Endothelial cell of umbilical vein (primary cell): ENCODE data around the gene SOX10. TPM values are rescaled to one million over a fixed set of nuclear protein-coding genes. Genes with fewer than 3 reads are reported as not detected.

ENCODE experiments used
- BruUV-seq: library from RNA; stranded (reverse); fragments of 400-500 nt; replicated peaks from 2 replicates; lab custom pipeline; 2021; lab: Mats Ljungman, UMichigan
- CTCF ChIA-PET: fragments of 300-600, 350-600 bp; sonication (Branson Sonifier 250); formaldehyde crosslinking; loops from one replicate; lab custom pipeline; 2021; ENCODE audit warnings: antibody characterized with exemption, inconsistent platforms; lab: Charles Lee
- POLR2A ChIA-PET: fragments of 300-600, 350-600 bp; sonication (Branson Sonifier 250); formaldehyde crosslinking; loops from one replicate; lab custom pipeline; 2021; ENCODE audit warnings: antibody characterized with exemption, inconsistent platforms; lab: Charles Lee
- DNase-seq: peaks from one replicate; pipeline ENCODE4 v3.0.0-alpha.2; 2011; ENCODE audit warnings: low read depth, low spot score
- FAIRE-seq: peaks from 2 replicates; lab custom pipeline; 2011; peaks lifted over from hg19 to GRCh38; lab: Jason Lieb, UNC
- H2AFZ ChIP-seq: 2 replicates; pipeline ENCODE4 v1.6.0; 2012; ENCODE audit warnings: low read depth, low read length, control low read depth, inconsistent platforms
- H3K27ac ChIP-seq: 2 replicates; pipeline ENCODE4 v1.5.1; 2011; ENCODE audit warnings: low read depth, mild to moderate bottlenecking, control low read depth, low read length, moderate library complexity; ENCODE audit not compliant: insufficient read depth
- H3K27me3 ChIP-seq, 2 experiments: 2 replicates each; pipeline versions ENCODE4 v1.6.0 to v1.6.1; 2011; ENCODE audit warnings: low read length in 2 of 2, mixed read lengths in 1 of 2; ENCODE audit not compliant: control insufficient read depth in 2 of 2, insufficient read depth in 2 of 2
- H3K36me3 ChIP-seq, 2 experiments: 2 replicates in 1 of 2; 3 replicates in 1 of 2; pipeline ENCODE4 v1.5.1; 2011; ENCODE audit warnings: low read length in 2 of 2, mild to moderate bottlenecking in 1 of 2, moderate library complexity in 1 of 2; ENCODE audit not compliant: control insufficient read depth in 2 of 2, insufficient read depth in 2 of 2; ENCODE audit errors: extremely low read depth in 1 of 2
- H3K4me1 ChIP-seq: 3 replicates; pipeline ENCODE4 v1.5.1; 2011; ENCODE audit warnings: mild to moderate bottlenecking, low read length; ENCODE audit not compliant: control insufficient read depth, insufficient read depth; ENCODE audit errors: extremely low read depth
- H3K4me2 ChIP-seq: 2 replicates; pipeline ENCODE4 v1.6.1; 2011; ENCODE audit warnings: low read length, control low read depth, mixed read lengths; ENCODE audit not compliant: insufficient read depth
- H3K4me3 ChIP-seq, 3 experiments: fragments of 200-600 bp in 1 of 3; sonication (generic), shearing (Covaris generic) in 1 of 3; replicated peaks in 1 of 3; 2 replicates each; pipeline ENCODE4 v1.5.1; 2011 to 2016; ENCODE audit warnings: control low read depth in 3 of 3, low read length in 3 of 3, mild to moderate bottlenecking in 2 of 3, inconsistent platforms in 1 of 3, low read depth in 1 of 3, moderate library complexity in 1 of 3; ENCODE audit not compliant: insufficient read depth in 1 of 3
- H3K79me2 ChIP-seq: 2 replicates; pipeline ENCODE4 v1.6.0; 2012; ENCODE audit warnings: low read length, inconsistent platforms; ENCODE audit not compliant: control insufficient read depth, insufficient read depth
- H3K9ac ChIP-seq: replicated peaks from 2 replicates; pipeline ENCODE3; 2011; ENCODE audit warnings: low read length, control low read depth; ENCODE audit not compliant: insufficient read depth; ENCODE audit errors: extremely low read depth
- H3K9me1 ChIP-seq: replicated peaks from 3 replicates; pipeline ENCODE4 v1.6.0; 2011; ENCODE audit warnings: mild to moderate bottlenecking, low read length; ENCODE audit not compliant: control insufficient read depth, insufficient read depth; ENCODE audit errors: extremely low read depth
- H3K9me3 ChIP-seq: replicated peaks from 2 replicates; pipeline ENCODE4 v1.5.1; 2012; ENCODE audit warnings: low read length, inconsistent platforms; ENCODE audit not compliant: control insufficient read depth, insufficient read depth
- H4K20me1 ChIP-seq: replicated peaks from 2 replicates; pipeline ENCODE3; 2011; ENCODE audit warnings: mild to moderate bottlenecking, low read length; ENCODE audit not compliant: control insufficient read depth, insufficient read depth; ENCODE audit errors: extremely low read depth
- EZH2 ChIP-seq: IDR thresholded peaks from 2 replicates; pipeline ENCODE4 v1.6.1; 2012; ENCODE audit warnings: borderline replicate concordance, low read depth, mild to moderate bottlenecking, moderate library complexity, low read length, inconsistent platforms; ENCODE audit not compliant: severe bottlenecking
- FOS ChIP-seq: IDR thresholded peaks from 2 replicates; pipeline ENCODE4 v1.6.1; 2011; ENCODE audit warnings: mild to moderate bottlenecking, low read length, moderate library complexity, borderline replicate concordance; ENCODE audit not compliant: insufficient read depth
- POLR2A ChIP-seq: IDR thresholded peaks from 2 replicates; pipeline ENCODE4 v1.6.1; 2012; ENCODE audit warnings: low read depth, mild to moderate bottlenecking, control low read depth, low read length
- dilution Hi-C: fragments of 300-500 bp; cut with MboI; formaldehyde crosslinking; loops from one replicate; pipeline ENCODE4 v1.15.0; 2019; ENCODE audit warnings: low sequenced_read_pairs; ENCODE audit not compliant: extremely low pct_ligation_motif_present
- intact Hi-C: fragments of 100-400 bp; cut with micrococcal nuclease; formaldehyde crosslinking; loops from one replicate; pipeline ENCODE4 v1.10.0; 2022
- polyA plus RNA-seq, 4 experiments: library from polyadenylated mRNA; depleted of rRNA in 3 of 4; stranded (reverse) in 3 of 4; unstranded in 1 of 4; fragments of >200 nt; gene quantifications; 2 replicates each; pipeline versions ENCODE4 v1.2.1 to v1.2.3, GENCODE V29; 2011 to 2012; ENCODE audit warnings: missing spikeins in 1 of 4
- total RNA-seq: library from RNA; stranded (reverse); gene quantifications from 2 replicates; pipeline ENCODE4 v1.2.3, GENCODE V29; 2021
- TF ChIP-seq, protein P1 (sequence below), 2 donors: IDR thresholded peaks; 1 replicate in 1 of 2; 2 replicates in 1 of 2; pipeline ENCODE4 v1.5.1; 2011; ENCODE audit warnings: low read length in 2 of 2, mild to moderate bottlenecking in 2 of 2, moderate library complexity in 2 of 2, control low read depth in 1 of 2, inconsistent platforms in 1 of 2, low read depth in 1 of 2; ENCODE audit not compliant: insufficient read depth in 1 of 2; ENCODE audit errors: extremely low read depth in 1 of 2

Gene SOX10
- total and polyA plus RNA-seq, 2 donors (not counting 3 experiments of a cell fraction or from before 2014, with no cell fraction given) = not detected

GRCh38 chr22:37982938-37983859, 1.2 kb downstream of the SOX10 start:
- no peaks in the 10 kb centered on the region for H3K4me1 ChIP-seq
- H3K9me3 ChIP-seq = no peaks in the 10 kb centered on the region
- TF ChIP-seq POLR2A = no peak
- TF ChIP-seq FOS = no peak
- TF ChIP-seq, protein P1, sequence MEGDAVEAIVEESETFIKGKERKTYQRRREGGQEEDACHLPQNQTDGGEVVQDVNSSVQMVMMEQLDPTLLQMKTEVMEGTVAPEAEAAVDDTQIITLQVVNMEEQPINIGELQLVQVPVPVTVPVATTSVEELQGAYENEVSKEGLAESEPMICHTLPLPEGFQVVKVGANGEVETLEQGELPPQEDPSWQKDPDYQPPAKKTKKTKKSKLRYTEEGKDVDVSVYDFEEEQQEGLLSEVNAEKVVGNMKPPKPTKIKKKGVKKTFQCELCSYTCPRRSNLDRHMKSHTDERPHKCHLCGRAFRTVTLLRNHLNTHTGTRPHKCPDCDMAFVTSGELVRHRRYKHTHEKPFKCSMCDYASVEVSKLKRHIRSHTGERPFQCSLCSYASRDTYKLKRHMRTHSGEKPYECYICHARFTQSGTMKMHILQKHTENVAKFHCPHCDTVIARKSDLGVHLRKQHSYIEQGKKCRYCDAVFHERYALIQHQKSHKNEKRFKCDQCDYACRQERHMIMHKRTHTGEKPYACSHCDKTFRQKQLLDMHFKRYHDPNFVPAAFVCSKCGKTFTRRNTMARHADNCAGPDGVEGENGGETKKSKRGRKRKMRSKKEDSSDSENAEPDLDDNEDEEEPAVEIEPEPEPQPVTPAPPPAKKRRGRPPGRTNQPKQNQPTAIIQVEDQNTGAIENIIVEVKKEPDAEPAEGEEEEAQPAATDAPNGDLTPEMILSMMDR (IDR thresholded peaks at IDR 0.05; ENCODE audit: extremely low read depth in 1 of 2, insufficient read depth in 1 of 2, low read depth in 1 of 2, low read length in 2 of 2) = peak; percentile 32 to 37
- TF ChIP-seq EZH2 = peak; percentile 35
- no peak overlapping the region for H3K9ac ChIP-seq
- DNase-seq (no peak), FAIRE-seq (no peak)
- H3K27ac ChIP-seq = no peak overlapping the region
- H3K9me1 ChIP-seq = no peaks in the 10 kb centered on the region
- no peaks in the 10 kb centered on the region for H3K79me2 ChIP-seq
- no peak overlapping the region for H2AFZ ChIP-seq
- H3K36me3 ChIP-seq = no peaks in the 10 kb centered on the region
- no peak overlapping the region for H3K4me3 ChIP-seq
- intact Hi-C loops (no loop called here), dilution Hi-C loops (no loop called here)
- no TSS peak for BruUV-seq
- no peaks in the 10 kb centered on the region for H4K20me1 ChIP-seq
- POLR2A ChIA-PET = no interaction called here
- H3K27me3 ChIP-seq = no peaks in the 10 kb centered on the region
- CTCF ChIA-PET = interaction anchor here (1.1 to 1.3 kb wide), 3 partner anchors 12 to 51 kb away, joined by 3 to 4 read pairs (median 4); no protein-coding TSS in a partner anchor
- no peak overlapping the region for H3K4me2 ChIP-seq
